GM21529 (cell line): ENCODE results near the gene FYN.
"Not testable (repeated sequence)": the region's sequence is repeated elsewhere in the genome, so short reads cannot be mapped to it uniquely, and the experiment has no call there.

ENCODE experiments used
- ATAC-seq: cut with Tn5 transposase; IDR thresholded peaks from one replicate; pipeline ENCODE4 v1.9.1; 2021; ENCODE audit not compliant: unreplicated experiment

FYN gene

DNA sequence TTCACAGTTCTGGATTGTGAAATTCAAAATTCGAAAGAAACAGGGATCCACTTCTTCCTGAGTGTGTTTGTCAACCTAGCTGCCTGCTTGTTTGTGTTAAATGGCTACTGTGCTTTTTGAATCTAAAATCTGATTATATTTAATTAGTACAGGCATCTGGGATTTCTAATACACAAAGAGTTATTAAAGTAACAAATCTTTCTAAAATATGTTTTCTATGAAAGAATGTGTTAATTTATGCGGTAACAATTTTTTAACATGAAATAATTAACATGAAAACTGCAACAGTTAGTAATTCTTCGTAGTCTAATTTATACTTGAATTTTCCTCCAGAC lies 186.4 kb downstream of the FYN start:
- no peak for ATAC-seq

DNA sequence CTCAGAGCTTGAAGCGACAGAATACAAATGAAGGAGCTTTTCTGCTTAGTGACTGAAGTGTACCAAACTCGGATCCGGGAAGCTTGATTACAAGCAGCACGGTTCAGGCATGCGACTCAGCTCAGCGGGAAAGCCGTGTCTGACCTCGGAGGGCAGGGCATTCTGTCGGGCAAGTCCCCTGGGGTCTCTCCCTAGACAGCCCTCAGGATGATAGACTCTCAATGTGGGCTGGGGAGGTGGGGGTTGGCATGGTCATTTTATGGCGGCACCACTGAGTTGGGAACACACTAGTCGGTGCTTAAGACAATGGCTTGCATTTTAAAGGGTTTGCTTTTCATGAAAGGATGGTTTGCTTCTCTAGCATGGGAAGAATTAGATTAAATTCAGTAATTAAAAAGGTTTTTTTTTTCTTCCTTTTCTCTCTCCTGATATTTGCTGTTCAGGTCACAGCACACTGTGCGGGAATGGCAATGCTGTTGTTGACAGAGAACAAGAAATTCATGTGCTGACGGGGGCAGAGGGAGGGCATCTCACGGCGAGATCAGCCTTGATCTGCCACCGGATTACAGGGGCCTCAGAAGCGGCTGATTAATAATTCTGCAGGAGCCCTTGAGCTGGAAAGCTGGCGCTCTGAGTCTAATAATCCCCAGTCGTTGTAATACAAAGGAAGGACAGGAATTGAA lies 186.9 kb downstream of the FYN start:
- ATAC-seq = no peak

GRCh38 chr6:111685526-111685925 lies 187.7 kb downstream of the FYN start:
- ATAC-seq = no peak

DNA sequence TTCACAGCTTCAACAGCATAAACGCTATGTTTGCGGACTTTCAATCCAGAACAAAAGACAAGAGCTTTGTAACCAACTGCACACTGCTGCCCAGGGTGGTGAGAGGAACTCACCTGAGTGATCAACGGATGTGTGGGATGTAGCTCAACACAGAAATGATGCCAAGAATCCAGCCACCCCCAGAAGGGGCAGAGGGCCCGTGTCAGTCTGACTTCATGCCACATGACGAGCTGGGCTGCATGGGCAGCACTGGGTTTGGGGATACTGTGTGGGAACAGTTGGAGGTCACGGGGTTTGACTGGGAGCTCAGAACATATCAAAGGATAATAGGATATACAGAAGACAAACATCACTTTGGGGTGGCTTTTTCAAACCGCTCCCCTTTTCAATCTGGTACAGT lies 188.2 kb downstream of the FYN start:
- ATAC-seq = no peak

- ATAC-seq = no peak
Observed at GRCh38 chr6:111683749-111684267, 189.4 kb downstream of the FYN start.

DNA sequence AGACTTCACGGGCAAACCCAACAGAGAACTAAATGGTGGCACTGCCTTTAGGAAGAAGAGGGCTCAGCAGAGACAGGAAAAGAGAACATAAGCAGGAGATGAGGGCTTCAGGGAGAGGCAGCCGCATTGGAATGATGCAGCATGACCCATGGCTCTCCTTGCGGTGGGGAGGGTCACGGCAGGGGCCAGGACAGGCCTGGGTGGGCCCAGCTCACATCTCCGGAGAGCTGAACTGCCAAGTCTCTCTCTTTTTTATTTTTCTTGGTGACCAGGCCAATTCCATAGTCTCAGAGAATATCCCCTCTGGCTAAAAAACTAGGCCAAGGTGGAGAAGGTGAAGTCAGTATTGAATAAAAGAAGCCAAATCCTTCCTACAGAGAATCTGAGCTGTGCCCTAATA lies 190.1 kb downstream of the FYN start:
- no peak for ATAC-seq

DNA sequence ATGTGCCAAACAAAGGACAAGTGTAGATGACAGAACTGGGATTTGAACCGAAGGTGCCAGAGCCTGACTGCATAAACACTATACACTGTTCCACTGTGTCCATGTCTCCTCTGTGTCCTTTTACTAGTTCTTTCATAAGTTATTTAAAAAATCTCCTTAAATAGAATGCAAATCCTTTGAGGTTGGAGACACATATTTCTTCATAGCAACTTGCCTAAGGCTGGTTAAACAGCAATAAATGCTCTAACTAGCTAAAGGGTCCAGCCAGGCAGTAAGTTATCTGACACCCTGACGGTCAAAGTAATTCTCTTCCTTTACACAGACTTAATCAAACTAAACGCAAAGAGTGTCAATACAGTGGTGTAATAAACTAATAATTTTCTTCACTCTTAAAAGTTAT lies 191.4 kb downstream of the FYN start:
- no peak for ATAC-seq

- not testable (repeated sequence) for ATAC-seq
Observed at GRCh38 chr6:111680811-111681609, 192.2 kb downstream of the FYN start.

GRCh38 chr6:111680015-111680712 lies 193.1 kb downstream of the FYN start:
- no peak for ATAC-seq

DNA sequence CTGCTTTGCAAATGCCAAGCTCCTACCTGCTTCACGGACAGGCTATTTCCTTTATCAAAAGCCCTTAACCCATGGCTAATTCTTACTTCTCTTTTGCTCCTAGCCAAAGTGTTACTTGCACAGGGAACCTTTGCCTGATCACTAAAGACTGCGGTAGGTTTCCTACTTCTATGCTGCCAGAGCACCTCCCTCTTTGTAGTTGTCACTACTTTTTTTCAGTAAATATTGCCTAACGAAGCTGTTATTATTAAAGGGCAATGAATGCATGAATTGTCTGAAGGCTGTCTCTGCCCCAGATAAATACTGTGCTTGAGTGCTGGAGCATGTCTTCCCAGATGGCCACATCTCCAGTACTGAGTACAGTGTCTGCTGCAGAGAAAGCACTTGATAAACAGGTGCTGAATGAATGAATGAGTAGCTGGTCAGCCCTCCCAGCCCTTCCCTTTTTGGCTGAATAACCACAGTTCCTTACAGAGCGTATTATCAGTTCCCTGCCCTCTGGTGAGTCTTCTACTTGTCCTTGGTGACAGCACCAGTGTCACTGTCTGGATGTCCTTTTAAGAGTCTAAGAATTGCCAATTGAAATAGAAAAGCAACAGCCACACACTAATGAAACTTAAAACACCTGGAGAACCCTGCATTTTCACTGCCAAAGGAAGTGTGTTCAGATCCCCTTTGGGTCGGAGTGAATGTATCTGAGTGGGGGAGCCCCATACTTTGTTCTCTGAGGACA lies 194.0 kb downstream of the FYN start:
- no peak for ATAC-seq

DNA sequence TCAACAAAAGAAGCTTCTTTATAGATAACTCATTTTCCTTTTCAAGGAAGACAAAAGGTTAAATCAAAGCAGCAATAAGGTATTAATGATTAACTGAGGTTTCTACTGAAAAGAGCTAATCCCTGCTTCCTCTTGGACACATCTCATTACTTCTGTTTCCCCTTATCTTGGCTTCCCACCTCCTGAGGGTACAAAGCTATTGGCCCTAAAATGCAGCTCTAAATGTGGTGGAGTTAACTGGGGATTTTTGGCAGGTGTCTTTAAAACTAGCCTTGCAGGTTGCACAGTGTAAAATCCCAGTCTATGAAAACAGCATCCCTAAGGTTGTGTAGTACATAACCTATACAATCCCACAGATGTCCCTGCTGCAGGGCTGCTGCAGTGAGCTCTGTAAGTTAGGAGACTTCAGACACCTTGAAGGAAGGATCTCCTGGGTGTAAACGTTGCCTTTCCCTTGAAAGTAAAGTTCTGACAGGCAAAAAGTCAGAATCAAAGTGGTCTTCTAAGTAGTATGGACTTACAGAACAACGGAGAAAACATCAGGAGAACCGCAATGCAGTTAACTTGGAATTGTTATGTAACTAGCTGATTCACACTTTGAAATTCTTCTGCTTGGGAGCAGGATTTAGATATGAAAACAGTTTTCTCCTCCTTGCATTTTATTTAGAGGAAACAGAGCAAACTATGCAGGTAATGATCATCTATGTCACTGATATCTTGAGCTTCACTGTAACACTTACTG lies 195.8 kb downstream of the FYN start:
- ATAC-seq = no peak

DNA sequence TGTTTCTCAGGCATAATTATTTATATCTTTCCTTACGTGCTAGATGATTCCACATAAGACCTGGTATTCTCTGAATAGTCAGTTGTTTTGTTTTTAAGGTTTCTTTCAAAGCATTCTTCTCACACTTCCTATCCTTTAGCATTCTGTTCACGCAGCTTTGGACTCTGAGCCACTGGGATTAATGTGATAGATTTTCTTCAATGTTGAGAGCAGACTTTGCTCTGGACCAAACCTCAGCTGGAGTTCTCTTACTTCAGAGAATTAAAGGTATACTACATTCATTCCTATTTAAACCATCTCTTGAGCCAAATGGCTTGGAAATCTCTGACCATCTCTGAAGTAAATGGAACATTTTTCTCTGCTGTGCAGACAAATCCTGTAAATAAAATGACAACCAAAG lies 196.9 kb downstream of the FYN start:
- no peak for ATAC-seq

GRCh38 chr6:111674883-111675282 lies 198.4 kb downstream of the FYN start:
- ATAC-seq = no peak

- ATAC-seq = no peak
Observed at GRCh38 chr6:111674413-111674812, 198.8 kb downstream of the FYN start.

GRCh38 chr6:111673937-111674336 lies 199.3 kb downstream of the FYN start:
- no peak for ATAC-seq

- no peak for ATAC-seq
Observed at GRCh38 chr6:111673532-111673931, 199.7 kb downstream of the FYN start.

- no peak for ATAC-seq
Observed at GRCh38 chr6:111672761-111673450, 200.3 kb downstream of the FYN start.

GRCh38 chr6:111669326-111669725 lies 203.9 kb downstream of the FYN start:
- ATAC-seq = no peak

DNA sequence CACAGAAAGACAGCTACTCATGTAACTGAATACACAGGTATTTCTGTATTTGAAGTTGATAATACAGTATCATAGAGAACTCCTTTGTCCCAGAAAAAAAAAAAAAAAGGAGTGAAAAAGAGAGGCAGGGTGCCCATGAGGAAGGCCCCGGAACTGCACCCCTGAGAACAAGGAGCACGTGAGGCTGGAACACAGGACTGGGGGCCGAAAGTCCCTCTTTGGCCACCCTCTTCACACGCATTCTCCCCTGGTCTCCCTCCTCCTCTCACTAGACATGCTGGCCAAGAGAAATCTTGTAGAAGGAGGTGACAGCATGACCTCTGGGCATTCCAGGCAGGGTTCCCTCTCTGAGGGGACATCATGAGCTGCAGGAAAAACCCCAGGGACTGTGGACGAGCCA lies 204.8 kb downstream of the FYN start:
- ATAC-seq = no peak

- no peak for ATAC-seq
Observed at GRCh38 chr6:111667931-111668330, 205.3 kb downstream of the FYN start.
